Smooth muscle cell (in vitro differentiated cells): Measurements from ENCODE around the gene PCCA. TPM values are rescaled to one million over a fixed set of nuclear protein-coding genes. Genes with fewer than 3 reads are reported as not detected.

ENCODE experiments used
- DNase-seq: peaks from one replicate; lab custom pipeline; 2025; ENCODE audit not compliant: unreplicated experiment; lab: John Stamatoyannopoulos, UW
- H2AFZ ChIP-seq: fragments of 200-600 bp; sonication (generic); 2 replicates; pipeline ENCODE4 v1.6.0; 2016; ENCODE audit warnings: antibody characterized with exemption, low read depth, mild to moderate bottlenecking
- H3F3A ChIP-seq: fragments of 200-600 bp; sonication (generic); 2 replicates; pipeline ENCODE4 v1.6.0; 2017; ENCODE audit warnings: antibody characterized with exemption, low read depth
- H3K27ac ChIP-seq: fragments of 200-600 bp; sonication (generic); 2 replicates; pipeline ENCODE4 v1.5.1; 2016; ENCODE audit warnings: low read depth, mild to moderate bottlenecking
- H3K27me3 ChIP-seq: fragments of 200-600 bp; sonication (generic); 2 replicates; pipeline ENCODE4 v1.6.1; 2016; ENCODE audit warnings: low read depth, mild to moderate bottlenecking
- H3K36me3 ChIP-seq: fragments of 200-600 bp; sonication (generic); 2 replicates; pipeline ENCODE4 v1.5.1; 2016; ENCODE audit warnings: low read depth
- H3K4me1 ChIP-seq: fragments of 200-600 bp; sonication (generic); 2 replicates; pipeline ENCODE4 v1.5.1; 2016; ENCODE audit warnings: low read depth
- H3K4me2 ChIP-seq: fragments of 200-600 bp; sonication (generic); 2 replicates; pipeline ENCODE4 v1.6.0; 2016; ENCODE audit warnings: mild to moderate bottlenecking
- H3K4me3 ChIP-seq: fragments of 200-600 bp; sonication (generic); 2 replicates; pipeline ENCODE4 v1.5.1; 2016; ENCODE audit warnings: mild to moderate bottlenecking
- H3K79me2 ChIP-seq: fragments of 200-600 bp; sonication (generic); 2 replicates; pipeline ENCODE4 v1.6.0; 2016; ENCODE audit warnings: low read depth, mild to moderate bottlenecking
- H3K9ac ChIP-seq: fragments of 200-600 bp; sonication (generic); 2 replicates; pipeline ENCODE4 v1.6.0; 2016; ENCODE audit warnings: low read depth
- H3K9me3 ChIP-seq: fragments of 200-600 bp; sonication (generic); replicated peaks from 2 replicates; pipeline ENCODE4 v1.5.1; 2016; ENCODE audit warnings: low read depth
- H4K20me1 ChIP-seq: fragments of 200-600 bp; sonication (generic); 2 replicates; pipeline ENCODE4 v1.6.0; 2016; ENCODE audit warnings: low read depth
- WGBS: methylation state at CpG from one replicate; pipeline ENCODE4 v1.1.7; 2016; ENCODE audit warnings: low lambda C conversion rate; 5-methylcytosine and 5-hydroxymethylcytosine counted together
- polyA plus RNA-seq: library from polyadenylated mRNA; unstranded; fragments of >200 nt; fragmentation: Nextera tagmentation; extraction: Ambion mirVana; gene quantifications from 2 replicates; pipeline ENCODE4 v1.2.1, GENCODE V29; 2016
- total RNA-seq: library from RNA; depleted of rRNA; stranded (reverse); fragments of >200 nt; gene quantifications from 2 replicates; pipeline ENCODE4 v1.2.3, GENCODE V29; 2014
- TF ChIP-seq, protein P1 (sequence below): fragments of 200-600 bp; sonication (generic); IDR thresholded peaks from 2 replicates; pipeline ENCODE4 v1.5.1; 2017; ENCODE audit warnings: borderline replicate concordance, mild to moderate bottlenecking, antibody characterized with exemption; ENCODE audit not compliant: insufficient read depth, poor library complexity, severe bottlenecking

PCCA gene
- total and polyA plus RNA-seq, 2 experiments from 2014 or later = 19.6 to 24.7 TPM

GRCh38 chr13:100560498-100561157 lies 471.7 kb downstream of the PCCA start:
- no peak overlapping the region for H3K27ac ChIP-seq
- WGBS = 91% methylated on average over 15 of the region's 15 CpGs
- DNase-seq = no peak

DNA sequence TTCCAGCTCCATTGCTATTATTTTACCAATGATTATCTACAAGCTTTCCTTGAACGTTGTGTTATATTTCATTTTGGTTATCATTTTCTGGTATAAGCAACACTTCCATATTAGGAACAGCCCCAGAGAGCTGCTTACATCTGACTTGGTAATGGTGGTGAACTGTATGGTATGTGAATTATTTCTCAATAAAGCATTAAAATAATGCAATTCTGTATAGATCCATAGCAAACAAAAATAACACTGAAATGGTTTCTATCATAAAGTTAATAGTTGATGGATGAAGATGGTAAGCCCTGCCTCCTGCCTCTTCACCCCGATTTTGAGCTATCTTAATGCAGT lies 472.2 kb downstream of the PCCA start:
- H3K9ac ChIP-seq = no peak overlapping the region
- H3K9me3 ChIP-seq = no peaks in the 10 kb centered on the region
- no peaks in the 10 kb centered on the region for H3F3A ChIP-seq
- H3K79me2 ChIP-seq = no peaks in the 10 kb centered on the region
- H2AFZ ChIP-seq = no peak overlapping the region
- no peaks in the 10 kb centered on the region for H3K4me1 ChIP-seq
- no peaks in the 10 kb centered on the region for H4K20me1 ChIP-seq
- no peak overlapping the region for H3K4me2 ChIP-seq
- DNase-seq = no peak
- H3K4me3 ChIP-seq = no peak overlapping the region
- TF ChIP-seq, protein P1, sequence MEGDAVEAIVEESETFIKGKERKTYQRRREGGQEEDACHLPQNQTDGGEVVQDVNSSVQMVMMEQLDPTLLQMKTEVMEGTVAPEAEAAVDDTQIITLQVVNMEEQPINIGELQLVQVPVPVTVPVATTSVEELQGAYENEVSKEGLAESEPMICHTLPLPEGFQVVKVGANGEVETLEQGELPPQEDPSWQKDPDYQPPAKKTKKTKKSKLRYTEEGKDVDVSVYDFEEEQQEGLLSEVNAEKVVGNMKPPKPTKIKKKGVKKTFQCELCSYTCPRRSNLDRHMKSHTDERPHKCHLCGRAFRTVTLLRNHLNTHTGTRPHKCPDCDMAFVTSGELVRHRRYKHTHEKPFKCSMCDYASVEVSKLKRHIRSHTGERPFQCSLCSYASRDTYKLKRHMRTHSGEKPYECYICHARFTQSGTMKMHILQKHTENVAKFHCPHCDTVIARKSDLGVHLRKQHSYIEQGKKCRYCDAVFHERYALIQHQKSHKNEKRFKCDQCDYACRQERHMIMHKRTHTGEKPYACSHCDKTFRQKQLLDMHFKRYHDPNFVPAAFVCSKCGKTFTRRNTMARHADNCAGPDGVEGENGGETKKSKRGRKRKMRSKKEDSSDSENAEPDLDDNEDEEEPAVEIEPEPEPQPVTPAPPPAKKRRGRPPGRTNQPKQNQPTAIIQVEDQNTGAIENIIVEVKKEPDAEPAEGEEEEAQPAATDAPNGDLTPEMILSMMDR = no peak
- H3K27ac ChIP-seq = no peak overlapping the region
- 83% methylated on average over 2 of the region's 2 CpGs for WGBS
- no peaks in the 10 kb centered on the region for H3K27me3 ChIP-seq
- no peaks in the 10 kb centered on the region for H3K36me3 ChIP-seq

More at GRCh38 chr13:100560498-100561157, 471.7 kb downstream of the PCCA start:
- Histone ChIP-seq H3K9me3 (no peaks in the 10 kb centered on the region), H3K27me3 (no peaks in the 10 kb centered on the region), H3K36me3 (no peaks in the 10 kb centered on the region), H2AFZ (no peak overlapping the region), H3K4me2 (no peak overlapping the region), H3K4me3 (no peak overlapping the region), H4K20me1 (no peaks in the 10 kb centered on the region), H3F3A (no peaks in the 10 kb centered on the region), H3K9ac (no peak overlapping the region), H3K4me1 (no peaks in the 10 kb centered on the region), H3K79me2 (no peaks in the 10 kb centered on the region)
- TF ChIP-seq, protein P1 = no peak

DNA sequence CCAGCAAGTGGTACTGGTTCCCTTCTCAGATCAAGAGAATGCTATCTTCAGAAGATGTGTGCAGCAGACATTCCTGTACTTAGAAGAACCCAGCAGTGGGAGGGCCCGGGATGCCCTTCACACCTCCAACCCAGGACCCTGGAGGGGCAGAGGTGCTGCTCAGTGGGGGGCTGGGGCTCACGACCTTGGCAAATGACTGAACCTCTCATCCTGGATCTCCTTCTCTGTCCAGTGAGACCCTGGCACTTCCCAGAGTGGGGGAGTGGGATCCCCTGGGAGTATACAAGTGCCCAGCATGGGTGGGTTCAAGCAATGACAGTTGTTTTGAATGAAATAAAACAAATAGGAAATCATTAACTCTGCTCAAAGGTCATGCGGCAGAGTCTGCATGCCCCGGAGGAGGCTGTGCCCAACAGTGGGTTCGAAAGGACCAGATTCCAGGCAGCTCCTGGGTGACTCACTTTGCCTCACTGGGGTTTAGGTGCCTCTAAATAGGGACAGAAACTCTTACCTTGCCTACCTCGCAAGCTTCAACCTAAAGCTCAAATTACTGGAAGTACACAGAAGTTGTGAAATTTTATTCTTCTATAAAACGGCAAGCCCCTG lies 472.8 kb downstream of the PCCA start:
- Histone ChIP-seq H3K4me2 (no peak overlapping the region), H3K36me3 (no peaks in the 10 kb centered on the region), H3F3A (no peaks in the 10 kb centered on the region), H3K9ac (no peak overlapping the region), H3K27ac (no peak overlapping the region), H2AFZ (no peak overlapping the region), H3K79me2 (no peaks in the 10 kb centered on the region), H3K4me3 (no peak overlapping the region), H4K20me1 (no peaks in the 10 kb centered on the region), H3K9me3 (no peaks in the 10 kb centered on the region), H3K27me3 (no peaks in the 10 kb centered on the region), H3K4me1 (no peaks in the 10 kb centered on the region)
- DNase-seq = no peak
- 65% methylated on average over 7 of the region's 7 CpGs for WGBS
- TF ChIP-seq, protein P1 = no peak

- Histone ChIP-seq H3K9me3 (no peaks in the 10 kb centered on the region), H2AFZ (no peak overlapping the region), H3K27ac (no peak overlapping the region), H3K9ac (no peak overlapping the region), H3K4me3 (no peak overlapping the region), H3F3A (no peaks in the 10 kb centered on the region), H3K4me1 (no peaks in the 10 kb centered on the region), H3K4me2 (no peak overlapping the region), H4K20me1 (no peaks in the 10 kb centered on the region), H3K36me3 (no peaks in the 10 kb centered on the region), H3K79me2 (no peaks in the 10 kb centered on the region), H3K27me3 (no peaks in the 10 kb centered on the region)
- 93% methylated on average over 7 of the region's 7 CpGs for whole genome bisulfite sequencing
- TF ChIP-seq, protein P1 = no peak
- no peak for DNase-seq
Measured at GRCh38 chr13:100563779-100564178, 474.9 kb downstream of the PCCA start.
